GM21367 (cell line): Measurements from ENCODE around the gene ITSN2.

ENCODE experiments used
- ATAC-seq: cut with Tn5 transposase; IDR thresholded peaks from one replicate; pipeline ENCODE4 v1.9.1; 2021; ENCODE audit not compliant: unreplicated experiment

ITSN2 gene

GRCh38 chr2:24337890-24338289 lies 22.4 kb downstream of the ITSN2 start:
- ATAC-seq, result no peak

- ATAC-seq, result no peak
Observed at GRCh38 chr2:24336811-24337210, 23.5 kb downstream of the ITSN2 start.

DNA sequence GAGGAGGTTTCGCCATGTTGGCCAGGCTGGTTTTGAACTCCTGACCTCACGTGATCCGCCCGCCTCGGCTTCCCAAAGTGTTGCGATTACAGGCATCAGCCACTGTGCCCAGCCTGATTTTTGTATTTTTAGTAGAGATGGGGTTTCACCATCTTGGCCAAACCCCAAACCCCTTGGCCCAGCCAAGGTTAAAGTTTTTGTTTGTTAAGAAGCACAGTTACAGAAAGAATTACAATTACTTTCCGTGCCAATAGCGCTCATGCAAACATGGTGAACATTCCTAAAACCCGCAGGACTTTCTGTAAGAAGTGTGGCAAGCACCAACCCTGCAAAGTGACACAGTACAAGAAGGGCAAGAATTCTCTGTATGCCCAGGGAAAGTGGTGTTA lies 26.1 kb downstream of the ITSN2 start:
- ATAC-seq, result no peak

DNA sequence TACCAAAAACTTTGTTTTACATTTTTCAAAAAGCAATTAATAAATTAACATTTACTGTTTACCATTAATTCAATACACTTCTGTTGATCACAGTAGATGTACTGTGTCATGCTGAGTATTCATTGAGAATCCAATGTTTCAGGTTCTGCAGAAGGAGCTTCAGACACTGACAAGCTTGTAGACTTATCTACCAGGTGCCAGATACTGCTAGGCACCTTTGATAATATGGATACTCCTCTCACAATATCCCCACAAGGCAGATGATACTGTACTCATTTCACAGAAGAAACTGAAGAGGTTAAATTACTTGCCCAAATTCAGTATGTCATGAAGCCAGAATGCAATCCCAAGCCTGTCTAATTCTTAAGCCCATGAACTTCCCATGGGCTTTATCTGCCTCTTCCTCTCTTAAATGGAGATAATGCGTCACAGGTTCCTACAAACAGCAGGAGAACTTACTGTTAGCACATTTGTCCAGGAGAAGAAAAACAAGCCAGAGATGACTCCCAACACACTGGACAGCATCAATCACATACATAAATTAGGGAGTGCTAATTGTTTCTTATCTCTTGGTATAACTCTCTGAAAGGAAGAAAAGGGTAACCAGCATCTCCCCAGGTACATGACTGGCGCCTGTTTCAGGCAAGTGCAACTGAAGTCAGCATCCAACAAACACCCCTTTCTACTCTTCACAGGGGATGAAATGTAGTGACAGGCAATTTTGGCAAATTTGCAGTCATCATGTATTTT lies 27.4 kb downstream of the ITSN2 start:
- ATAC-seq, result no peak

- ATAC-seq, result no peak
Observed at GRCh38 chr2:24330161-24330560, 30.2 kb downstream of the ITSN2 start.

DNA sequence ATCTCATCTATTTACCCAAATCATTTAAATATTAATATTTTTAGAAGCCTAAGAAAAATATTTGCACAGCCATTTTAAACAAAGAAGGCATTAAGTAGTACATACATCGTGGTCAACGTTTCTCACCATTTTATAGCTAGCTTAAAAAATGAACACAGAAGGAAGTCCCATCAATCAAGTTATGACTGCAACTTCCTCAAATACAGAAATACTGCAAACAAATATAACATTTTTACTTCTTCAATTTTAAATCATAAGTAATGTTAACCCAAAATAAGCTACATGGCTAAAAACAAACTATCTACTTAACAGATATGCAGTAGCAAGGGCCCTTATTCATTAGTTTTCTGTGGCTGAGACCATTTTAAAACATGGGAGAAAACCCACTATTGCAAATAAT lies 30.6 kb downstream of the ITSN2 start:
- no peak for ATAC-seq

DNA sequence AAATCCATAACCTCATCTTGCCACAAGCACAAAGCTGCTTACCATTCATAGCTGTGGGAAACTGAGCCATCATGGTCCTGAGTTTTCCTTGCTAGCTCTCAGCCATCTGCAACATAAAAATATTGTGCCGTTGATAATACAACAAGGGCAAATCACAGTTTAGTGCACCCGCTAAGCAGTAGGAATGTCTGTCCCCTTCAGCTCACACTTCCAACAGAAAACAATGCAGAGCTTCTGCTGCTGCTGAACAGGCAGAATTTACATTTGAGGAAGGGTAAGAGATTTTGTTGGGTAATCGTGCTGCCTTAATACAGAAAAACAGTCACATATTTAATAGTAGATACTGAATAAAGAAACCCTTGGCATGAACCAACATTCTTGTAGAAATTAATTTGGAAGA lies 32.3 kb downstream of the ITSN2 start:
- no peak for ATAC-seq

DNA sequence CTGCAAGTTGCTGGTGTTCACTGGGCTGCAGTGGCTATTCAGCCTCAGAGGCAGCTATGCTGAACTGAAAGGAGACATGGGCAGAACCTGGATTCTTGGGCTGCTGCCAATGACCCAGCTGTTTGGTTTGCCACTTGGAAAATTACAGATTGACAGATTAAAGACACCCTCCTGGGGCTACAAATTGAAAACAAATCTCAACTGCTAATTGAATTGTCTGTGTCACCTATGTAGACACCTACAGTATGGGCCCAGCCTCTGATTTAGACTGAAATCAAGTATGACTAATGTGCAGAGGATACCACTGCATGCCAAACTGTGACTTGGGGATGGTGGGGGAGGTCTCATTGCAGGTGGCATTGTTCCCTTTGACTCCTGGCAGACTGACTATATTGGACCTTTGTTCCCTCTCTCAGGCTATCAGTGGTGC lies 42.8 kb downstream of the ITSN2 start:
- no peak for ATAC-seq

GRCh38 chr2:24315669-24316068 lies 44.7 kb downstream of the ITSN2 start:
- peak; percentile 57 for ATAC-seq

DNA sequence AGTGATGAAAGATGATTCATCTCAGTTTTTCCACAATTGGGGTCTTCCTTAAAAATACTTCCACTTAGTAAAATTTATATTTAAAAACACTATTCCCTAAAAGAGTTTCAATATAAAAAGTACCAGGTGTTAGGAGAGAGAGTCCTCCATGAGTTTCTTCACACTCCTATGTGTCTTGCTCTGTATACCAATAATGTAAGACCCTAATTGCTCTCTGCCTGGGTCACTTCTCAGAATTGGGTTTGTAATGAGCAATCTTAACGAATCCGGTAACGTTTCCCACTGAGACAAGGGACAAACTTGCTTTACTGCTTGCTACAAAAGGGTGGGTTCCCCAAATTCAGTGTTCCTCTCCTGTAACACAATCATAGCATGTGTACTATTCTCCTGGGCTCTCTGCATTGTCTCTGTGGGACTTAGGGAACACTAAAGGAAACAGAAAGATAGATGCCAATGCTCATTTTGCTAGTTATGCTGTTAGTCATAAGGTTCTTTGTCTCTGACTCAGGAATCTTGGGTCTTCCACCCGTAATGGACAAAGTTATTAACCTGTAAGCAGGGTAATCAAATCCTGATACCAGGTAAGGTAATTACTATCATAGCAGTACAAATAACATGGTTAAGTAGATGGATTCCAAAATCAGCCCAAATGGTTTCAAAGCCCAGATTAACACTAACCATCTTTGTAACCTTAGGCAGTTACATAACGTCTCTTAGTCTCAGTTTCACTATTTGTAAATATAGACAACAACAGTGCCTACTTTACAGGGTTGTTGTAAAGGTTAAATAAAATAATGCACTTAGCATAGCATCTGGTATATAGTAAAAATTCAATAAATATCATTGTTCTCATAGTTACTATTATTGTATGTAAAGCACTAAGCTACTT lies 46.3 kb downstream of the ITSN2 start:
- no peak for ATAC-seq

GRCh38 chr2:24307961-24308360 lies 52.4 kb downstream of the ITSN2 start:
- ATAC-seq, result no peak

DNA sequence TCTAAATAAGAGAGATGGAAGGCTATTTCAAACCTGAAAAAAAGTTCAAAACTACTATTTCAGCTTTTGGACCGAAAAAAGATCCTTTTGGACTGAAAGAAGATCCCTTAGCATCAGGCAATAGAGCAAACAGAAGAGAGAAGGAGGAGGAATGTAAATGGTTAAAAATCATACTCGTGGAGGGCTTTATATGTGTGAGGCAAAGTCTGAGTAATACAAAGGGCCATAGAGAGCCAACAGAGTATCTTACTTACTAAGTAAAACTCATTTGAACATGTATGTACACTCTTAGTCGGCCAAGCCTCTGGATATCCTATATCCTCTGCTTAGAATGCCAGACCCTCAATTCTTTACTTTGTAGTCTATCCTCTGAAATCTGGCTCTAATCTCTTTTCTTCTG lies 55.7 kb downstream of the ITSN2 start:
- ATAC-seq, result no peak

- ATAC-seq, result no peak
Observed at GRCh38 chr2:24304098-24304497, 56.2 kb downstream of the ITSN2 start.

DNA sequence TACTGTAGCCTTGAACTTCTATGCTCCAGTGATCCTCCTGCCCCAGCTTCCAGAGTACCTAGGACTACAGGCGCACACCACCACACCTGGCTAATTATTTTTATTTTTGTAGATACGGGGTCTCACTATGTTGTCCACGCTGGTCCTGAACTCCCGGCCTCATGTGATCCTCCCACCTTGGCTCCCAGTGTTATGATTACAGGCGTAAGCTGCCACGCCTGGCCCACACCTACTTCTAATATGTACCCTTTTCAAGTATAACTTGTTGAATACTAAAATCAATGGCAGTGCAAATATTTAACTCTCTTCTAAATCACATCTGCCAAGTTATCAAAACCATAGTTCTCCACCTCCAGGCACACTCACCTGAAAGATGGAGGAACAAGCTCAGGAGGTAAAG lies 58.7 kb downstream of the ITSN2 start:
- no peak for ATAC-seq

DNA sequence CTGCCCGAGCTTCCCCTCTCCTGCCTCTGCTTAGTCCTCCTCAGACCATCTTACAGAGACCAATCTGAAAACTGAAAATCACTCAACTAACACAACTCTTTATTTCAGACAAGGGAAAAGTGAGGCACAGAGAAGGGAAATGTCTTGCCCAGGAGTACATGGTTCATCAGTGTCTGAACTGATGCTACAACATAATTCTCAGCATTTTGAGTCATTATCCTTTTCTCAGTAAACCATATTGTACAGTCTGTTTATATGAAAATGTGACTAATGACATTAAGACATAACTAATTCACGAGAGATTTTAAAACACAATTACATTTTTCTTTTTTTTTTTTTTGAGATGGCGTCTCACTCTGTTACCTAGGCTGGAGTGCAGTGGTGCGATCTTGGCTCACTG lies 62.7 kb downstream of the ITSN2 start:
- ATAC-seq, result no peak

- no peak for ATAC-seq
Observed at GRCh38 chr2:24287171-24287570, 73.2 kb downstream of the ITSN2 start.

GRCh38 chr2:24285484-24286152 lies 74.7 kb downstream of the ITSN2 start:
- no peak for ATAC-seq

DNA sequence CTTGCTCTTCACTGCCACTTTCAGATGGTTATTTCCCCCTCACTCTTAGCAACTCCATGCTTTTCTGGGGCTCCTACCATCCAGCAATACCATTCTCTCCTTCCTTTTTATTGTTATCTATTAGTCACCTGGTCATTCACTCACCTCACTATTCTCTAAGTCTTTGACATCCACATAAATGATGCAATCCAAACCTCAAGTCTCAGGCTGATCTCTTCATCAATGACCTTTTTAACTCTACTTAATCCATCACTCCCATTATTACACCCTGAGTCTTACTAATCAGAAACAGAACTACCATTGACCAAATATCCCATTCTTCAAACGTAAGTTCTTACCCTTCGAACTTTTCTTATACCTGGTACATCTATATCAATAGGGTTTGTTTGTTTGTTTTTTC lies 79.7 kb downstream of the ITSN2 start:
- ATAC-seq, result no peak

DNA sequence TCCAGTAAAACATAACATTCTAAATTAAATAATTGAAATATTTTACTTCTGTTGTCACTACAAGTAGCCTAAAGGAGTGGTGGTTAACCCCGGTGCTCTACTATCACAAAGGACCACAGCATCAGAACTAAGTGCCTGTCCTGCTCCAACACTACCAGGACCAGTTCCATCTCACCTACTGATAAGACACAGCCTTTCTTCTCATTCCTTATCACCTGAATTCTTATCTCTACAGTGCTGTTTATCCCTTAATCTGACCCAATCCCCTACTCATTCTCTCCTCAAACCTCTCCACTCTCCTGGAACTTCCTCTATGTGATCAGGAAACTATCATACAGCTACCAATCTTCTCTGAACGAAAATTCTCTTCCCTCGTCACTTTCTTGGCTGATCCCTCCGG lies 80.2 kb downstream of the ITSN2 start:
- no peak for ATAC-seq

DNA sequence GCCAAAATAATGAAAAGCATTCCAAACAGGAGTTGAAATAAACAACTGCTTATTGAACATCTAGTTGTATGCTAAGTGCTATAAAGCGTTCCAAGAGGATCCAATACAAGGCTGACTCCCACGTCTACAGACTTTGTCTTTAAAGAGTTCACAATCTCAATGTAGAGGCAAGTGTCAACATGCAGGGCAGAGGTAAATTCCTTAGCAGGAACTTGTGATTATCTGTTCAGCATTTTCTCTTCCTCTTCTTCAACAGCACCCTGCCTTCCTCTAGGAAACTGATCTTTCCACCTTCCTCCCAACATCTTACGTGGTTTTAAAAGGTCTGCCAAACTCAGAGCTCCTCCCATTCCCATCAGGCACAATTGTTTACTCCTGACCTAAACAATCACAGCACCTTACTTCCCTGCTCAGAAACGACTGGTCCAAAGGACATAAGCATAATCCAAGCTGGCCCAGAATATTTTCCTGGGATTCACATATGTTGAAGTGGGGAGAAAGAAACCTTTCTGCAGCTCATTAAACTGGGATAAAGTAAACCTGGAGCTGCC lies 83.9 kb downstream of the ITSN2 start:
- ATAC-seq, result no peak

GRCh38 chr2:24274809-24275208 lies 85.5 kb downstream of the ITSN2 start:
- ATAC-seq, result no peak
